Measurements from ENCODE around the gene KCNMA1.

Gene KCNMA1

GRCh38 chr10:76990561-76990960 lies 647.0 kb downstream of the KCNMA1 start:
- no peak for TF ChIP-seq TAF1 (IDR thresholded peaks at IDR 0.05; ENCODE audit: low read depth)
- TF ChIP-seq, protein P1, sequence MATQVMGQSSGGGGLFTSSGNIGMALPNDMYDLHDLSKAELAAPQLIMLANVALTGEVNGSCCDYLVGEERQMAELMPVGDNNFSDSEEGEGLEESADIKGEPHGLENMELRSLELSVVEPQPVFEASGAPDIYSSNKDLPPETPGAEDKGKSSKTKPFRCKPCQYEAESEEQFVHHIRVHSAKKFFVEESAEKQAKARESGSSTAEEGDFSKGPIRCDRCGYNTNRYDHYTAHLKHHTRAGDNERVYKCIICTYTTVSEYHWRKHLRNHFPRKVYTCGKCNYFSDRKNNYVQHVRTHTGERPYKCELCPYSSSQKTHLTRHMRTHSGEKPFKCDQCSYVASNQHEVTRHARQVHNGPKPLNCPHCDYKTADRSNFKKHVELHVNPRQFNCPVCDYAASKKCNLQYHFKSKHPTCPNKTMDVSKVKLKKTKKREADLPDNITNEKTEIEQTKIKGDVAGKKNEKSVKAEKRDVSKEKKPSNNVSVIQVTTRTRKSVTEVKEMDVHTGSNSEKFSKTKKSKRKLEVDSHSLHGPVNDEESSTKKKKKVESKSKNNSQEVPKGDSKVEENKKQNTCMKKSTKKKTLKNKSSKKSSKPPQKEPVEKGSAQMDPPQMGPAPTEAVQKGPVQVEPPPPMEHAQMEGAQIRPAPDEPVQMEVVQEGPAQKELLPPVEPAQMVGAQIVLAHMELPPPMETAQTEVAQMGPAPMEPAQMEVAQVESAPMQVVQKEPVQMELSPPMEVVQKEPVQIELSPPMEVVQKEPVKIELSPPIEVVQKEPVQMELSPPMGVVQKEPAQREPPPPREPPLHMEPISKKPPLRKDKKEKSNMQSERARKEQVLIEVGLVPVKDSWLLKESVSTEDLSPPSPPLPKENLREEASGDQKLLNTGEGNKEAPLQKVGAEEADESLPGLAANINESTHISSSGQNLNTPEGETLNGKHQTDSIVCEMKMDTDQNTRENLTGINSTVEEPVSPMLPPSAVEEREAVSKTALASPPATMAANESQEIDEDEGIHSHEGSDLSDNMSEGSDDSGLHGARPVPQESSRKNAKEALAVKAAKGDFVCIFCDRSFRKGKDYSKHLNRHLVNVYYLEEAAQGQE (IDR thresholded peaks at IDR 0.05; ENCODE audit: low read depth): no peak
- TF ChIP-seq YY1 (IDR thresholded peaks at IDR 0.05; ENCODE audit: low read depth): no peak
- TF ChIP-seq RAD21 (IDR thresholded peaks at IDR 0.05; ENCODE audit: low read depth): no peak
- TF ChIP-seq TCF12 (IDR thresholded peaks at IDR 0.05; ENCODE audit: low read depth): no peak
- TF ChIP-seq CEBPB (IDR thresholded peaks at IDR 0.05): no peak
- no peak for TF ChIP-seq USF1 (IDR thresholded peaks at IDR 0.05)
- TF ChIP-seq EP300 (IDR thresholded peaks at IDR 0.05; ENCODE audit: borderline replicate concordance): no peak
- TF ChIP-seq, protein P2, sequence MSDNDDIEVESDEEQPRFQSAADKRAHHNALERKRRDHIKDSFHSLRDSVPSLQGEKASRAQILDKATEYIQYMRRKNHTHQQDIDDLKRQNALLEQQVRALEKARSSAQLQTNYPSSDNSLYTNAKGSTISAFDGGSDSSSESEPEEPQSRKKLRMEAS (IDR thresholded peaks at IDR 0.05): no peak
- no peak for TF ChIP-seq CREB1 (IDR thresholded peaks at IDR 0.05; ENCODE audit: low read depth)

DNA sequence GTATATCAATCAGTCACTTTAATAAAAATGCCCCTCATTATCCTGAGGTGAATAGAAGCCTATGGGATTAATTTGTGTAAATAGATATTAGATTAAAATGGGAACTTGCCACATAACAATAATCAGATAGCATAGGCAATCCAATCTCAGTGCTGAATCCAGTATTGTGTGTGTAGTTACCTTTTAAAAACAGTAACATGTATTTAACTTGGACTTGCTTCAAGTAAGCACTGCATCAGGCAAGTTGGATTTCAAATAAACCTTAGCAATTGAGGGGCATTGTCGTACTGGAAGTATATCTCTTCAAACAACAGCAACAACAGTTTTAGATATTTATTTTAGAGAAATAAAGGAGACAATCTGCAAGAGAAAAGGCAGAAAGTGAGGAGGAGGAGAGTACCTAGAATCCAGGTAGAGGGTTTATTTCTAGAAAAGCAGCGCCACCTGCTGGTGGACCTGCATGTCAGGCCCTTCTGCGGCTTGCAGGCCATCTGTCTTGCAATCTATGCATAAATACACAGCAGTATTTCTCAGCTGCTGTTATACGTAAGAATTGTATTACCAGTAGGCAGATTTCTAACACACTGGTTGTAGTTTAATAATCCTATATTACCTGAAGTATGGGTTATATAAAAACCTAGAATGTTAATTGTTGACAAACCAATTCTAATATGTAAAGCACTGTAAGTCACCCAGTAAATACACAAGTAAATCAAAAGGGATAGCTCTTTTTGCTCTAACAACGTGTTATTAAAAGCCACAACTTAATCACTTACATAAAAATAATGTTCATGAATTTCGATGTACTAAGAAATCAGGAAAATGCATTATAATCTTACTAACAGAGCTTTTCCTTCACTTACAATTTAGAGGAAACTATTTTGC lies 652.8 kb downstream of the KCNMA1 start:
- TF ChIP-seq CEBPB (IDR thresholded peaks at IDR 0.05): no peak
- TF ChIP-seq, protein P1 (IDR thresholded peaks at IDR 0.05; ENCODE audit: low read depth): no peak
- TF ChIP-seq TEAD4 (IDR thresholded peaks at IDR 0.05): peak; percentile 17; the same call in 1 of the 2 replicates
- TF ChIP-seq RAD21 (IDR thresholded peaks at IDR 0.05; ENCODE audit: low read depth): peak; percentile 88

DNA sequence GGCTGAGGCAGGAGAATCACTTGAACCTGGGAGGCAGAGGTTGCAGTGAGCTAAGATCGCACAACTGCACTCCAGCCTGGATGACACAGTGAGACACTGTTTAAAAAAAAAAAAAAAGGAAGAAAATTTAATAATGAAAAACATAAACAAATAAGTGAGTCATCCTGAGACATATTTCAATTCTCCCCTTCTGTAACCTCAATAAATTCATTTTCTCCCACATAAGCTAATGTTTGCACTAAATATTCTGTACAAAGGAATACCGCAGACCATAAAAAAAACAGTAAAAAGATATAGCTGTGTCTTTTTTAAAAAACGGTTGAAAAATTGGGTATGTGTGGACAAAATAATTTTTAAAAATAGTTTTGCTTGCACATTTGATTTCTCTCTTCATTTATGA lies 654.0 kb downstream of the KCNMA1 start:
- TF ChIP-seq EGR1 (IDR thresholded peaks at IDR 0.05) (no peak), YY1 (IDR thresholded peaks at IDR 0.05; ENCODE audit: low read depth) (no peak), ZBTB7A (IDR thresholded peaks at IDR 0.05; ENCODE audit: low read depth) (no peak), TAF1 (IDR thresholded peaks at IDR 0.05; ENCODE audit: low read depth) (no peak), USF1 (IDR thresholded peaks at IDR 0.05) (no peak), TCF12 (IDR thresholded peaks at IDR 0.05; ENCODE audit: low read depth) (no peak), RAD21 (IDR thresholded peaks at IDR 0.05; ENCODE audit: low read depth) (no peak), TEAD4 (IDR thresholded peaks at IDR 0.05) (no peak), EP300 (IDR thresholded peaks at IDR 0.05; ENCODE audit: borderline replicate concordance) (no peak), CEBPB (IDR thresholded peaks at IDR 0.05) (no peak)
- TF ChIP-seq, protein P2 (IDR thresholded peaks at IDR 0.05): no peak
- TF ChIP-seq, protein P1 (IDR thresholded peaks at IDR 0.05; ENCODE audit: low read depth): no peak

GRCh38 chr10:76982671-76983070 lies 654.9 kb downstream of the KCNMA1 start:
- TF ChIP-seq YY1 (IDR thresholded peaks at IDR 0.05; ENCODE audit: low read depth) (no peak), NFIC (IDR thresholded peaks at IDR 0.05) (no peak), RAD21 (IDR thresholded peaks at IDR 0.05; ENCODE audit: low read depth) (no peak), TAF1 (IDR thresholded peaks at IDR 0.05; ENCODE audit: low read depth) (no peak)
- TF ChIP-seq, protein P1 (IDR thresholded peaks at IDR 0.05; ENCODE audit: low read depth): no peak

Measured in Ishikawa (cell line).